GM12872 (cell line): ENCODE measurements around the gene EDAR.

Experiments used
- TF ChIP-seq, protein P1 (sequence below): IDR thresholded peaks from 3 replicates; pipeline ENCODE4 v1.5.1; 2011; ENCODE audit warnings: low read depth, mild to moderate bottlenecking, low read length, moderate library complexity; ENCODE audit not compliant: insufficient read depth

Gene EDAR

DNA sequence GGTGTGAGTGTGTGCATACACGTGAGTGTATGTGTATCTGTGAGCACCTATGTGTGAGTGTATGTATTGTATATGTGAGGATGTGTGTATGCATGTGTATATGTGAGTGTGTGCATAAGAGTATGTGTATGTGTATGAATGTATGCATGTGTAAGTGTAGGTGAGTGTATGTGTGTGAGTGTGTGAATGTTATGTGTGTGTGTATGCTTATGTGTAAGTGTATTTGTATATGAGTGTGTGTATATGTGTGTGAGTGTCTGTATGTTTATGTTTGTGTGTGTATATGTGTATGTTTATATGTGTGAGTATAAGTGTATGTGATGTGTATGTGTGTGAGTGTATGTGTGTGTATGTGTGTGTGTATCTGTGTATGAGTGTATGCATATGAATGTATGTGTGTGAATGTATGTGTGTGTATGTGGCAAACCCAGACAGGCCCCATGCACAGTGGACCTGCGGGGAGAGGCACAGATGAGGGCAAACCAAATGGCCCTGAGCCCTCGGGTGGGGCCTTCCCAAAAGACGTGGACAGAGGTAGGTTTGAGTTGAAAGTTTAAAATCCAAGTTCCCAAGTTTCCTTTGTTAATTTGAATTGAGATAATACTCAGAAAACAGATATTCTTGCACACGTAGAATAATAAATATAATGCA lies 51.5 kb downstream of the EDAR start:
- TF ChIP-seq, protein P1, sequence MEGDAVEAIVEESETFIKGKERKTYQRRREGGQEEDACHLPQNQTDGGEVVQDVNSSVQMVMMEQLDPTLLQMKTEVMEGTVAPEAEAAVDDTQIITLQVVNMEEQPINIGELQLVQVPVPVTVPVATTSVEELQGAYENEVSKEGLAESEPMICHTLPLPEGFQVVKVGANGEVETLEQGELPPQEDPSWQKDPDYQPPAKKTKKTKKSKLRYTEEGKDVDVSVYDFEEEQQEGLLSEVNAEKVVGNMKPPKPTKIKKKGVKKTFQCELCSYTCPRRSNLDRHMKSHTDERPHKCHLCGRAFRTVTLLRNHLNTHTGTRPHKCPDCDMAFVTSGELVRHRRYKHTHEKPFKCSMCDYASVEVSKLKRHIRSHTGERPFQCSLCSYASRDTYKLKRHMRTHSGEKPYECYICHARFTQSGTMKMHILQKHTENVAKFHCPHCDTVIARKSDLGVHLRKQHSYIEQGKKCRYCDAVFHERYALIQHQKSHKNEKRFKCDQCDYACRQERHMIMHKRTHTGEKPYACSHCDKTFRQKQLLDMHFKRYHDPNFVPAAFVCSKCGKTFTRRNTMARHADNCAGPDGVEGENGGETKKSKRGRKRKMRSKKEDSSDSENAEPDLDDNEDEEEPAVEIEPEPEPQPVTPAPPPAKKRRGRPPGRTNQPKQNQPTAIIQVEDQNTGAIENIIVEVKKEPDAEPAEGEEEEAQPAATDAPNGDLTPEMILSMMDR = no peak

DNA sequence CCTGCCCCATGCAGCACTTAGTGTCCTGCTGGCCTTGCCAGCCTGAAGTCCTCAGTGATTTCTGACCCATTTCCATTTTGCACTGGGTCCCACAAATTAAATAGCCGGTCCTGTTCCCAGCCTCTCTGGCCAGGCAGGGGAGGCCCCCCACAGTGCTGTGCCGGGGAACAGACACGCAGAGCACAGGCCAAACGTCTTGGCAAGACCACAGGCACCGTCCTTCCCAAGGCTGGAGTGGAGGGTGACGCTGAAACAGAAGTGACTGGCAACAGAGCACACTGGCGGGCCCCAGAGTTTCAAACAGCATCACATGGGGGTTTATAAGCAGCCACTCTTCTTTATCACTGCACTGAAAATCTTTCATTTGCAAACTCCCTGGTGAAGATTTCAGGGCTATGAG lies 52.2 kb downstream of the EDAR start:
- TF ChIP-seq, protein P1 = no peak

DNA sequence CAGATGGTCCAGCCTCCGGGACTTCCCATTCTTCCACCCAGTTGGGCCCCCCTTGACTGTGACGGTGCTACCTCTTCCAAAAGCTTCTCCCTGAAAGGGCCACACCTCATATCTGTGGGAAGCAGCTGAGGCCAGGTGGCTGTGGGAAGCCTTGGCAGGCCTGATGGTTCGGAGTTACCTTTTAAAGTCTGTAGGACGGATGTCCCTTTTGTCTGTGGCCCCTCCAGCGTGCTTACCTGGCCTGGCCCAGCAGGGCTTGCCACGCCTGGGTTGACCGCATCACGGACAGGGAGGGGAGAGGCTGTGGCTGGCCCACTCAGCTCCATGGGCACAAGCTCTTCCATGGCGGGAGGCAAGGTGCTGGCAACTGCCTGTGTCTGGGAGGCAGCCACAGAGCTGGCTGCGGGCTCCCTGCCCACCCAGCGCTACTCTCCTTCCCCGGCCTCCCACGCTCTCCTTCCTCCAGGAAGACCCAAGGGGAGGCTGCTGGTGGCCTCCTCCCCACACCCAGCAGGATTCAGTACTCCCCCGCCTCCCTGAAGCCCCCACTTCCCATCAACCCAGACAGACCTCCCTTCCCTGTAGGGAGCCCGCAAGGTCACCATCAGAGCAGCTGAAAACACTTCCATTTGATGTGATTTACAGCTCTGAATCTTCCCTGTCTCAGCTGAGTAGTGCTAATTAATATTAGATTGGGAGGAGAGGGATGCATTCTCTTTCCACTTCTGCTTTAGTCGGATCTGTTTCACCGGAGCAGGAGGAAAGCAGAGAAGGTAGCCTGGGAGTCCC lies 52.8 kb downstream of the EDAR start:
- TF ChIP-seq, protein P1 = no peak

DNA sequence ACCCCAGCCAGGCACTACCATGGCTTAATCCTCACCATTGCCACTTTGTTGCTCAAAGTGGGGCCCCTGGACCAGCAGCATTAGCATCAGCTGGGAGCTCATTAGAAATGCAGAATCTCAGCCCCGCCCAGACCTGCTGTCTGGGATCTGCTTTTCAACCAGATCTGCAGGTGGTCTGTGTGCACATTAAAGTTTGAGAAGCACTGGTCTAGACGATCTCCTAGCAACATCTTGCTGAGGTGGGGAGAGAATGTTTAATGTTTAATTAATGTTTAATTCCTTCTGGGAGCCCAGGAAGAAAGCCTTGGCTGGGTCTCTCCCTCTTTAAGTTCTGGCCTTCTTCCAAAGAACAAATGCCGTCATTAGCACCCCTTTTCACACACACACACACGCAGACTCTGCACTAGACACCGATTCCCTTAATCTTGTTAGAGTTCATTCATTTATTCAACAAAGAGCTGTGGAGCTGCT lies 53.7 kb downstream of the EDAR start:
- TF ChIP-seq, protein P1 = no peak

DNA sequence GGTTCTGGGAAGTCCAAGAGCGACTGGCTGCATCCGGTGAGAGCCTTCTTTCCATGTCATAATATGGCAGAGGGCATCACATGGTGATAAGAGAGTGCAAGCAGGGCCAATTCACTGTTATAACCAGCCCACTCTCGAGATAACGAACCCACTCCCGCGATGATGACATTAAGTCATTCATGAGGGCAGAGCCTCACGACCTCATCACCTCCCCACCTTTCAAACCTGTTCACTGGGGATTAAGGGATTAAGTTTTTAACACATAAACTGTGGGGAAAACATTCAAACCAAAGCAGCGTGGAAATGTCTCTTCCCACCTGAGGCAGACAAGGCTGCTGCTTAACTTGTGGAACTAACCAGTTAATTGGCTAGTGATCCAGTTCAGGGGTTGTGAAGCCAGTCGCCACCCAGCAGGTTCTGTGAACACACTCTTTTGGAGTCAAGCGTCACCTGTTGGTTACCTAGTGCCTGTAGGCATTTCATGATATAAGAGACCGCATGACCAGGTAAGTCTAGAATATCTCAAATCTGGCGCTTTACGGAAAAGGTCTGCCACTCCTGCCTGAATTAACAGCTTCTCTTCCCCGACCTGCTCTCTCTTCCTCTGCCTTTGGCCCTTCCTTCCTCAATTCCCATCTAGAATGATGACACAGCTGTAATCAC lies 54.3 kb downstream of the EDAR start:
- TF ChIP-seq, protein P1 = no peak

- TF ChIP-seq, protein P1 = no peak
Observed at GRCh38 chr2:108934151-108934550, 54.9 kb downstream of the EDAR start.

DNA sequence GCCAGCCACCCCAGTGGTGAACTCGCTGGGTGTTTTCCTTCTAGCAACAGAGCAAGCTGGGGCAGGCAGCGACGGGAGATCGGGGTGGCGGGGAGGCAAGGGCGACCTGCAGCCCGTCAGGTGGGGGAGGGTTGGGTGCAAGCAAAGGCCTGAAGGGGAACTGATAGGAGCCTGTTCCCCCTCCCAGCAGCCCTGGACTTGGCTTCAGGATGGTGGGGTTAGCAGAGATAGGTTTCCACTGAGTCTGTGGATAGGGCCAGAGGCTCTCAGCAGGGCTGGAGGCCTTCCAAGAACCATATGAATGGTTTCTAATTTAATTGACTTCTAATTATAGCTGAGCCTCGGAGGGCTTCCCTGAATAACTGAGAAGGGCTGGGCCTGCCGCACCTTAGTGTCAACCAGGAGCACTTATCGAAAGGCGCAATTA lies 55.3 kb downstream of the EDAR start:
- TF ChIP-seq, protein P1 = no peak
